GM12878 (cell line): ENCODE measurements around the gene IFNL1.

Source experiments
- TF ChIP-seq, protein P1 (sequence below): IDR thresholded peaks from 2 replicates; pipeline ENCODE4 v1.6.1; 2011; ENCODE audit warnings: low read depth, low read length, improper control_type of control experiment, borderline replicate concordance
- TF ChIP-seq, protein P2 (sequence below), 3 experiments: IDR thresholded peaks in 2 of 3; conservative IDR thresholded peaks in 1 of 3; 2 replicates each; pipeline ENCODE4 v1.5.1; 2011; ENCODE audit warnings: low read depth in 3 of 3, low read length in 3 of 3, mild to moderate bottlenecking in 3 of 3, control low read depth in 2 of 3, moderate library complexity in 2 of 3, inconsistent platforms in 1 of 3, mixed read lengths in 1 of 3; ENCODE audit not compliant: control insufficient read depth in 2 of 3, insufficient read depth in 1 of 3; ENCODE audit errors: extremely low read depth in 1 of 3

DNA sequence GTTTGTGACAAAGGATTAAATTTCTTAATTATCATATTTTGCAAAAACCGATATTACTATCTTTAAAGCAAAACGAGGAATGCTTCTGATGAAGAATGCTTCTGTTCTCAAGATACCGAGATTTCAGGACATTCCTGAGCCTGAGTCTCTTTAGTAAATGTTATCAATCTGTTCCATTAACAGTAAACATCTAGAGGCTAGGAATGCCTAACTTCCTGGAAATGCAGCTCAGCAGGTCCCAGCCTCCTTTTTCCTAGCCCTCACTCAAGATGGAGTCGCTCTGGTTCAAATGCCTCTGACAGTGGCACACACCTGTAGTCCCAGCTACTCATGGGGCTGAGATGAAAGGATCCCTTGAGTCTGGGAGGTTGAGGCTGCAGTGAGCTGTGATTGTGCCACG lies 45.1 kb upstream of the IFNL1 start:
- TF ChIP-seq, protein P1, sequence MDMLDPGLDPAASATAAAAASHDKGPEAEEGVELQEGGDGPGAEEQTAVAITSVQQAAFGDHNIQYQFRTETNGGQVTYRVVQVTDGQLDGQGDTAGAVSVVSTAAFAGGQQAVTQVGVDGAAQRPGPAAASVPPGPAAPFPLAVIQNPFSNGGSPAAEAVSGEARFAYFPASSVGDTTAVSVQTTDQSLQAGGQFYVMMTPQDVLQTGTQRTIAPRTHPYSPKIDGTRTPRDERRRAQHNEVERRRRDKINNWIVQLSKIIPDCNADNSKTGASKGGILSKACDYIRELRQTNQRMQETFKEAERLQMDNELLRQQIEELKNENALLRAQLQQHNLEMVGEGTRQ: no peak
- TF ChIP-seq, protein P2, sequence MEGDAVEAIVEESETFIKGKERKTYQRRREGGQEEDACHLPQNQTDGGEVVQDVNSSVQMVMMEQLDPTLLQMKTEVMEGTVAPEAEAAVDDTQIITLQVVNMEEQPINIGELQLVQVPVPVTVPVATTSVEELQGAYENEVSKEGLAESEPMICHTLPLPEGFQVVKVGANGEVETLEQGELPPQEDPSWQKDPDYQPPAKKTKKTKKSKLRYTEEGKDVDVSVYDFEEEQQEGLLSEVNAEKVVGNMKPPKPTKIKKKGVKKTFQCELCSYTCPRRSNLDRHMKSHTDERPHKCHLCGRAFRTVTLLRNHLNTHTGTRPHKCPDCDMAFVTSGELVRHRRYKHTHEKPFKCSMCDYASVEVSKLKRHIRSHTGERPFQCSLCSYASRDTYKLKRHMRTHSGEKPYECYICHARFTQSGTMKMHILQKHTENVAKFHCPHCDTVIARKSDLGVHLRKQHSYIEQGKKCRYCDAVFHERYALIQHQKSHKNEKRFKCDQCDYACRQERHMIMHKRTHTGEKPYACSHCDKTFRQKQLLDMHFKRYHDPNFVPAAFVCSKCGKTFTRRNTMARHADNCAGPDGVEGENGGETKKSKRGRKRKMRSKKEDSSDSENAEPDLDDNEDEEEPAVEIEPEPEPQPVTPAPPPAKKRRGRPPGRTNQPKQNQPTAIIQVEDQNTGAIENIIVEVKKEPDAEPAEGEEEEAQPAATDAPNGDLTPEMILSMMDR (IDR thresholded peaks at IDR 0.05 in 2 of 3, conservative IDR thresholded peaks at IDR 0.05 in 1 of 3; ENCODE audit: control insufficient read depth in 2 of 3, extremely low read depth in 1 of 3, insufficient read depth in 1 of 3, low read depth in 3 of 3, low read length in 3 of 3): no peak
